GM12892 (cell line): ENCODE results near the gene POM121C. TPM values are rescaled to one million over a fixed set of nuclear protein-coding genes. Genes with fewer than 3 reads are reported as not detected.
"Not testable (repeated sequence)": the region's sequence is repeated elsewhere in the genome, so short reads cannot be mapped to it uniquely, and the experiment has no call there.

Experiments
- DNase-seq: peaks from one replicate; pipeline ENCODE4 v3.0.0; 2011; ENCODE audit not compliant: insufficient read length
- FAIRE-seq: peaks from 2 replicates; lab custom pipeline; 2011; peaks lifted over from hg19 to GRCh38; lab: Jason Lieb, UNC
- POLR2A ChIP-seq: IDR thresholded peaks from 2 replicates; pipeline ENCODE4 v1.6.1; 2011; ENCODE audit warnings: low read depth, low read length, control low read depth
- POLR2AphosphoS5 ChIP-seq: IDR thresholded peaks from 2 replicates; pipeline ENCODE4 v1.6.1; 2011; ENCODE audit warnings: low read depth, low read length, control low read depth
- TAF1 ChIP-seq: IDR thresholded peaks from 2 replicates; pipeline ENCODE4 v1.6.1; 2011; ENCODE audit warnings: low read depth, mild to moderate bottlenecking, control low read depth, low read length, borderline replicate concordance
- polyA plus RNA-seq: library from polyadenylated mRNA; unstranded; fragments of >200 nt; gene quantifications from one replicate; pipeline ENCODE4 v1.2.1, GENCODE V29; 2012; ENCODE audit warnings: missing spikeins, inconsistent platforms; ENCODE audit not compliant: missing spikeins

The POM121C gene
- polyA plus RNA-seq = 56.0 TPM

GRCh38 chr7:75485979-75486643 lies at the start of gene POM121C:
Gene POM121C, minus strand, starts transcription at chr7:75486299. Its CDS starts 44,803 bp downstream, at chr7:75441496.
- DNase-seq (peak; percentile 58), FAIRE-seq (peak; percentile 5)
- peak; percentile 72 for TF ChIP-seq POLR2AphosphoS5
- TF ChIP-seq TAF1 = peak; percentile 40; the same call in 1 of the 2 replicates
- peak; percentile 77 for TF ChIP-seq POLR2A

GRCh38 chr7:75534727-75535307 lies 48.7 kb upstream of the POM121C start:
- TF ChIP-seq POLR2AphosphoS5 (no peak), TAF1 (no peak), POLR2A (no peak)
- DNase-seq (peak; percentile 41), FAIRE-seq (peak; percentile 74)

- no peak for DNase-seq
- no peak for FAIRE-seq
- TF ChIP-seq POLR2AphosphoS5 (no peak), POLR2A (no peak), TAF1 (no peak)
Observed at GRCh38 chr7:75533926-75534325, 47.8 kb upstream of the POM121C start.

GRCh38 chr7:75532639-75533038 lies 46.5 kb upstream of the POM121C start:
- DNase-seq (no peak), FAIRE-seq (no peak)
- no peak for TF ChIP-seq POLR2A

- TF ChIP-seq POLR2A (no peak), POLR2AphosphoS5 (no peak), TAF1 (no peak)
- DNase-seq (no peak), FAIRE-seq (no peak)
Observed at GRCh38 chr7:75531359-75531821, 45.3 kb upstream of the POM121C start.

- FAIRE-seq, DNase-seq: not testable (repeated sequence)
Observed at GRCh38 chr7:75527224-75527722, 41.2 kb upstream of the POM121C start.

GRCh38 chr7:75521727-75522126 lies 35.6 kb upstream of the POM121C start:
- FAIRE-seq, DNase-seq: not testable (repeated sequence)

- not testable (repeated sequence) for DNase-seq, FAIRE-seq
Observed at GRCh38 chr7:75518842-75519241, 32.7 kb upstream of the POM121C start.

- not testable (repeated sequence) for DNase-seq, FAIRE-seq
Observed at GRCh38 chr7:75509033-75509432, 22.9 kb upstream of the POM121C start.

GRCh38 chr7:75492020-75492419 lies 5.9 kb upstream of the POM121C start, which contains the start of gene SPDYE5:
Gene SPDYE5, plus strand, starts transcription at chr7:75492320. Its CDS starts 1,728 bp downstream, at chr7:75494048.
- not testable (repeated sequence) for FAIRE-seq, DNase-seq

GRCh38 chr7:75485355-75485978 lies 632 bp downstream of the POM121C start:
- DNase-seq, FAIRE-seq: not testable (repeated sequence)

GRCh38 chr7:75480313-75480712 lies 5.8 kb downstream of the POM121C start:
- not testable (repeated sequence) for DNase-seq, FAIRE-seq

GRCh38 chr7:75477457-75477856 lies 8.6 kb downstream of the POM121C start:
- not testable (repeated sequence) for DNase-seq, FAIRE-seq

GRCh38 chr7:75470166-75470565 lies 15.9 kb downstream of the POM121C start:
- not testable (repeated sequence) for DNase-seq, FAIRE-seq

GRCh38 chr7:75460541-75460940 lies 25.6 kb downstream of the POM121C start:
- not testable (repeated sequence) for FAIRE-seq, DNase-seq

- FAIRE-seq, DNase-seq: not testable (repeated sequence)
Observed at GRCh38 chr7:75458034-75458433, 28.1 kb downstream of the POM121C start.

- DNase-seq, FAIRE-seq: not testable (repeated sequence)
Observed at GRCh38 chr7:75456403-75456802, 29.7 kb downstream of the POM121C start.

GRCh38 chr7:75452494-75452955 lies 33.6 kb downstream of the POM121C start:
- DNase-seq = not testable (repeated sequence)
- FAIRE-seq = peak; percentile 60
